Duodenal mucosa (tissue), 2 donors: Measurements from ENCODE around the gene FAM174C.

Source experiments
- H3K27ac ChIP-seq: one replicate; pipeline ENCODE4 v1.7.0; 2013; ENCODE audit warnings: low read depth, low read length
- H3K27me3 ChIP-seq, 2 donors: one replicate each; pipeline ENCODE4 v1.7.0; 2013; ENCODE audit warnings: low read length in 2 of 2, control low read depth in 1 of 2; ENCODE audit not compliant: insufficient read depth in 2 of 2, control insufficient read depth in 1 of 2
- H3K36me3 ChIP-seq, 2 donors: one replicate each; pipeline ENCODE4 v1.7.0; 2013; ENCODE audit warnings: low read length in 2 of 2, control low read depth in 1 of 2; ENCODE audit not compliant: insufficient read depth in 2 of 2, control insufficient read depth in 1 of 2
- H3K4me1 ChIP-seq, 2 donors: one replicate each; pipeline ENCODE4 v1.7.0; 2013; ENCODE audit warnings: low read length in 2 of 2, control low read depth in 1 of 2; ENCODE audit not compliant: insufficient read depth in 2 of 2, control insufficient read depth in 1 of 2
- H3K4me3 ChIP-seq, 2 donors: one replicate each; pipeline ENCODE4 v1.7.0; 2013; ENCODE audit warnings: low read length in 2 of 2, low read depth in 1 of 2
- H3K9ac ChIP-seq, 2 donors: one replicate each; pipeline ENCODE4 v1.7.0; 2013; ENCODE audit warnings: low read length in 2 of 2, low read depth in 1 of 2
- H3K9me3 ChIP-seq, 2 donors: one replicate each; pipeline ENCODE4 v1.7.0; 2013; ENCODE audit warnings: low read length in 2 of 2, control low read depth in 1 of 2; ENCODE audit not compliant: control insufficient read depth in 1 of 2

FAM174C gene

DNA sequence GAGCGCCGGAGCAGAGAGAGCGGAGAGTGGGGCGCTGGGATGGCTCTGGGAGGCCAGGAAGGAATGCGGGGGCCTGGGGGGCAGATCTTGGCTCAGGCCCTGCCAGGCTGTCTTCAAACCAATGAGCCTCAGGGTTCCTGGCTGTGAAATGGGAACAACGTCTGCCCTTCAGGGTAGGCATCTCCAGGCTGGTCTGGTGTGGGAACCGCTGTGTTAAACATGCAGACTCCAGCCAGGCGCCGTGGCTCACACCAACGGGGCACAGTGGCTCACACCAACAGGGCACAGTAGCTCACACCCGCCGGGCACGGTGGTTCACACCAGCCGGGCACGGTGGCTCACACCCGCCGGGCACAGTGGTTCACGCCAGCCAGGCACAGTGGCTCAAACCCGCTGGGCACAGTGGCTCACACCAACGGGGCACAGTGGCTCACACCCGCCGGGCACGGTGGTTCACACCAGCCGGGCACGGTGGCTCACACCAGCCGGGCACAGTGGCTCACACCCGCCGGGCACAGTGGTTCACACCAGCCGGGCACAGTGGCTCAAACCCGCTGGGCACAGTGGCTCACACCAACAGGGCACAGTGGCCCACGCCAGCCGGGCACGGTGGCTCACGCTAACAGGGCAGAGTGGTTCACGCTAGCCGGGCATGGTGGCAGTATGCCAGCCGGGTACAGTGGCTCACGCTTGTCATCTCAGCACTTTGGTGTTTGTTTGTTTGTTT lies 50.4 kb downstream of the FAM174C start:
- Histone ChIP-seq H3K27ac (no peak overlapping the region), H3K9ac (no peak overlapping the region), H3K27me3 (peaks cover 21 to 34% of the 10 kb centered on the region in 2 donors), H3K4me1 (peaks cover 4 to 8% of the 10 kb centered on the region in 2 donors), H3K9me3 (no peaks in the 10 kb centered on the region), H3K4me3 (no peak overlapping the region), H3K36me3 (no peaks in the 10 kb centered on the region)

DNA sequence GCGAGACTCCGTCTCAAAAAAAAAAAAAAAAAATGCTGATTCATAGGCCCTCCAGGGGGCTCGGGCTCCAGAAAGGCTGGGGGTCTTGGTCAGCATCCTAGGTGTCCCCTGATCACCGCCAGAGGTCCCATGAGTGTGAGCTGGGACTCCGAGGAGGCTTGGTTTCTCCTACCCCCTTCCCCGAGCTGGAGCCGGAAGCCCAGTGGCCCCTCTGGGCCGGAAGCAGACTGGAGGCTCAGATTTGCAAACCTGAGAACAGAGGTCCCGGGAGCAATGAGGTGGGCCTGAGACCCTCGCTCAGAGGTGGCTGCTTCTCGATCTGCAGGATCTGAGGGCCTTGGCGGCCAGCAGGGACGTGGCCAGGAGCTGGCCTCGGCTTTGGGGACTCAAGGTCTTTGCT lies 51.8 kb downstream of the FAM174C start:
- Histone ChIP-seq H3K36me3 (no peaks in the 10 kb centered on the region), H3K9me3 (no peaks in the 10 kb centered on the region), H3K4me1 (peaks cover 4 to 8% of the 10 kb centered on the region in 2 donors), H3K4me3 (no peak overlapping the region), H3K9ac (no peak overlapping the region), H3K27me3 (peaks cover 21 to 40% of the 10 kb centered on the region in 2 donors), H3K27ac (no peak overlapping the region)
